Stimulated activated CD4-positive, alpha-beta T cell treated with anti-CD3 and anti-CD28 coated beads, TNF-alpha, amount 100 ng/mL, for 48 hours (primary cell): Measurements from ENCODE around the gene GCLC.
"Not testable (repeated sequence)": the region's sequence is repeated elsewhere in the genome, so short reads cannot be mapped to it uniquely, and the experiment has no call there.

Experiments
- DNase-seq, 3 donors: peaks; one replicate each; pipeline ENCODE4 v3.0.0-alpha.2; 2020; ENCODE audit warnings: low read depth in 3 of 3

Gene GCLC

GRCh38 chr6:53544470-53545308, at the start of gene GCLC:
Gene GCLC, minus strand, starts transcription at chr6:53545101. Its CDS starts 456 bp downstream, at chr6:53544645.
- DNase-seq, result peak; percentile 84 to 85 (median 85)

DNA sequence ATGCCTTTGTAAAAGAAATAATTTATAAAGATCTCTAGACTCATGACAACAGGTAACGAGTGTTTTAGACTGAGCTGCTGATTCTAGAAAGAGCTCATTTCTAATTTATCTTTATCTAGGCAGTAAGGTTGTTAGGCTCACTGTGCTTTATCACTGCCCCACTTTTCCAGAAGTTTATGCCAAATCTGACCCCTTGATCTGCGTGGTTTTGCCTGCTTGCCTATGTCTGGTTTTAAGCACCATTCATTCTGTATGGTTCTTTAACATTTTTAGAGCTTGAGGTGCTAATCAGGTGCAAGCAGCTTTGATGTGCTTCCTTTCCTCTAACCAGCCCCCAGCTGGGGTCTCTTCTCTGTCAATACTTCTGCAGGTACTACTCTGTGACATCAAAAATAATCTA, 49.7 kb upstream of the GCLC start:
- DNase-seq, result no peak

DNA sequence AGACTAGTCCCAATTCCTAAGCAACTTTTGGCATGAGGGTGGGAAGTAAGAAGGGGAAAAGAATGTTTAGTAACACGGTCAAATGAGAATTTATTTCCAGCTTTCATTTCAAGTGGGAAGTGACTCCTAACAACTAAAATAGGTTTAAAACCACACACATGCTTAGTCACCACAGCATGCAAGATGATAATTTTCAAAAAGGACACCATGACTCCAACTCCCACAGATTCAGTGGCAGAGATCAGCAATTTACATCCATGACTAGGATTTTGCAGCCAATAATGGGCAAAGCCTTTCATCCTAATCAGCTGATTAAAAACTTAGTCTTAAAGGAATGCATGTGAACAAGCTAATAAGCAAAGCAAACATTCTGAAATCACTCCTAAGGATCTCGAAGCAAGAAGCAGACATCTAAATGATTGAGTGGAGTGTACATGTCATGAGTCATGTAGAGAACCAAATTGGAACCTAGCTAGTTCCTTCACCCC, 48.1 kb upstream of the GCLC start:
- no peak for DNase-seq

- DNase-seq, result no peak
Observed at GRCh38 chr6:53591873-53592272, 47.0 kb upstream of the GCLC start.

DNA sequence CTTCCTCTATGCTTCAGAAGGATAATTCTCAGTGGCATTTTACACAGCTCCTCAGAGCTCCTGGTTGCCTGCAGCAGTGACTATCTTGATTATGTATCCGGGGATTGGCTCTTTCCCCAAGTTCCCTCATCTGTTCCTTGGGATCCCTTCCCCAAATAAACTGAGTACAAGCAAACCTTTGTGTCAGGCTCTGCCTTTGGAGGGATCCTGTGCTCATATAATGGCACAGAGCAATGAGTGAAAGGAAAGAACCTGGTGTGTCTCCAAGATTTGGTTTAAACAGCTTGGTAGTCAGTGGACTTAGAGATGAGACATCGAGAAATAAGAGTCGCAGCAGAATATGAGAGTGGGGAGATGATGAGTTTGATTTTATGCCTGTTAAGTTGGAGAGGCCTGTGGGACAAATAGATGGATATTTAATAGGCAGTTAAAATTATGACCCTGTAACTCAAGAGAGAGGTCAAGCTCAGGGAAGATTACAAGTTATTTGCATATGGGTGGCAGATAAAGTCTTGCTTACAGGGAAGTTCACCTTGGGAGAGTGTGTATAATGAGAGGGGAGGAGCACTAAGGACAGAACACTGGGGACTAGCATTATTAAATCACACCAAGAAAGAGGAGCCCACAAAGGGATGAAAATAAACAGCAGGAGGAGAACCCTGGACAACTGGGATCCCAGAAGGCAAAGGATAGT, 44.1 kb upstream of the GCLC start:
- DNase-seq, result no peak

DNA sequence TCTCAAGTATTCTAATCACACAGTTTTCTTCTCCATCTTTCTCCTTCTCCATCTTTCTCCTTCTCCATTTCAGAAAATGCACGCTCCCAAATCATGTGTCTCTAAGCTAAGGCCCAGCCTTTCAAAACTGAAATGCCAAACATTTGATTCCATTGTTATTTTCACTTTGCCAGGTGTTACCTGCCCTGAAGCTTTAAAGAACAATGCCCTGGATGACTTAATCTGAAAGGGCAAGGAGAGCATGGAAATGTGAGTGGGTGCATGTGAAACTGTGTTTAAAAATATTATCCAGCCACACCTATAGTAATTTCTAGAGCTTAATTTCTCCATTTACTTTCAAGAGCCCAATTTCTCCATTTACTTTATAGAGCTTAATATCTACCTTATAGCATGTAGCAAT, 42.4 kb upstream of the GCLC start:
- no peak for DNase-seq

- no peak for DNase-seq
Observed at GRCh38 chr6:53585208-53585900, 40.5 kb upstream of the GCLC start.

- DNase-seq, result no peak
Observed at GRCh38 chr6:53584726-53585125, 39.8 kb upstream of the GCLC start.

- DNase-seq, result no peak
Observed at GRCh38 chr6:53583451-53583850, 38.5 kb upstream of the GCLC start.

DNA sequence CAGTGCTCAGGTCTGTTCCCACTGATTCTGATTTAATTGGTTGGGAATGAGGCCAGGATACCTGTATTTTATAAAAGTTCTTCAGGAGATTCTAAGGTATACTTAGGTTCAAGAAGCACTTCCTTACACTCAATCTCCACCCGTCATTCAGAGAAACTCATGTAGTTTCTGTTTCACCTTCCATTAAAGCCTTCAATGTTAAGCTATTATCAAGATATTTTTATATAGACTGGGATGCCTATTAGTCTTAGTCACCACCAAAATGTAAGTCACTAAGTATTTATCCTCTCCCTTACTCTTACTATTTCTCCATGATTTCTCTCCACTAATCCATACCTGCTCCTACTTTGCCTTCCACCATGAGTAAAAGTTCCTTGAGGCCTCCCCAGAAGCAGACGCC, 38.1 kb upstream of the GCLC start:
- no peak for DNase-seq

- no peak for DNase-seq
Observed at GRCh38 chr6:53581856-53582255, 37.0 kb upstream of the GCLC start.

DNA sequence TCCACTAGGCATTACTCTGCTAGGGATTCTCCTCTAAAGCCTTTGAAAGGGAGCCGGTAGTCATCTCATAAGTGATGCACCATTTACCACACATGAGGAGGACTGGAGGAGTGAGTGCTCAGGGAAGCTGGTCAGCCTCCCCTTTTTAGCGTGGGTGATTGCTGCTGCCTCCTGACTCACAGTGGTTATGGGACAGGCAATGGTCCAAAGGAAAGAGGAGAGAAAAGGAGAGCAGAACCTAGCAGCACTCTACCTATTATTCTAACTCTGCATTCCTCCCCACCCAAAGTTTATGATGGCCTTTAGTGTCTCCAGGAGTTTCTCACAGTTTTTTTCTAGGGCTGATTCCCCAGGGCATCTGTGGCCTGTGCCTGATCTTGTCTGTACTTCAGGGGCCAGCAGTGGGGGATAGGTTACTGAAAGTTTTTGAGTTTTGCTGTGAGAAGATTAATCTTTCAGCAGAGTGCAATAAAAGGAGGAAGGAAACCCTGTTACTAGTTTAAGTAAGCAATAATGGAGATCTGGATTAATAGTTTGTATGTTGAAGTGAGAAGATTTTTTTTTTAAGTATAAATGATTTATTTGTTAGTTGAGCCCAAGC, 36.4 kb upstream of the GCLC start:
- DNase-seq, result no peak

DNA sequence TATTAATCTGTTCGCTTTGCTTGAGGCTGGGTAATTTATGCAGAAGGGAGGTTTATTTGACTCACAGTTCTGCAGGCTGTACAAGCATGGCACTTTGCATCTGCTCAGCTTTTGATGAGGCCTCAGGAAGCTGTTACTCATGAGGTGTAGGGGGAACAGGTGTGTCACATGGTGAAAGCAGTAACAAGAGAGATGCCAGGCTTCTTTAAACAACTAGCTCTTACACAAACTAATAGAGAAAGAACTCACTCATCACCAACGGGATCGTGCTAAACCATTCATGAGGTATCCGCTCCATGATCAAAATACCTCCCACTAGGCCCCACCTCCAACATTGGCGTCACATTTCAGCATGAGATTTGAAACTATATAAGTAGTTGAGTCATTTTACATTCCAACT, 34.4 kb upstream of the GCLC start:
- peak; percentile 8 to 55 (median 34) for DNase-seq

- DNase-seq, result no peak
Observed at GRCh38 chr6:53578371-53578770, 33.5 kb upstream of the GCLC start.

- DNase-seq, result no peak
Observed at GRCh38 chr6:53573299-53573698, 28.4 kb upstream of the GCLC start.

DNA sequence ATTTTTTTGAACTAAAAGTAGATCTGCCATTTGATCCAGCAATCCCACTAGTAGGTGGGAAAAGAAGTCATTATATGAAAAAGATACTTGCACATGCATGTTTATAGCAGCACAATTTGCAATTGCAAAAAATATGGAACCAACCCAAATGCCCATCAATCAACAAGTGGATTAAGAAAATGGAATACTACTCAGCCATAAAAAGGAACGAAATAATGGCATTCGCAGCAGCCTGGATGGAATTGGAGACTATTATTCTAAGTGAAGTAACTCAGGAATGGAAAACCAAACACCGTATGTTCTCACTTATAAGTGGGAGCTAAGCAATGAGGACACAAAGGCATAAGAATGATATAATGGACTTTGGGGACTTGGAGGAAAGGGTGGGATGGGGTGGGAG, 27.5 kb upstream of the GCLC start:
- DNase-seq, result not testable (repeated sequence)

GRCh38 chr6:53568776-53569616, 24.1 kb upstream of the GCLC start:
- no peak for DNase-seq

- no peak for DNase-seq
Observed at GRCh38 chr6:53567701-53568100, 22.8 kb upstream of the GCLC start.

DNA sequence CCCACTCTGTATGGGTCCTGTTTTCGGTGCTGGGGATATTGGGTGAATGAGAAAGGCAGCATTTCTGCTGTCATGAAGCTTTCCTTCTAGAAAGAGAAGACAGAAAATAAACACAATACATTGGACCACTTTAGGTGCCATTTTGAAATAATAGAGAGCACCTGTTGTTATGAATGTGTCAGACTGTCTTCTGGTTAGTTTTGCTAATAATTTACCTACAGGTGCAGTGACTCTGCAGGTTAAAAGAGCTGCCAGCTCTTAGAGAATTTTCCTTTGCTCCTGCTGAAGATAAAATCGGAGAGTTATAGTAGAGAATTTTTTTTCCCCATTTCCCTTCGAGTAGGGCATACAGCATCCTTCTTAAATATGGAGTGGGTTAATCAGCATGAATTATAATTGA, 21.9 kb upstream of the GCLC start:
- no peak for DNase-seq

- DNase-seq, result no peak
Observed at GRCh38 chr6:53565886-53566285, 21.0 kb upstream of the GCLC start.

GRCh38 chr6:53564401-53565065, 19.6 kb upstream of the GCLC start:
- no peak for DNase-seq
